ENCODE measurements around the gene UPF1.
"Not testable (repeated sequence)": the region's sequence is repeated elsewhere in the genome, so short reads cannot be mapped to it uniquely, and the experiment has no call there.

Gene UPF1

DNA sequence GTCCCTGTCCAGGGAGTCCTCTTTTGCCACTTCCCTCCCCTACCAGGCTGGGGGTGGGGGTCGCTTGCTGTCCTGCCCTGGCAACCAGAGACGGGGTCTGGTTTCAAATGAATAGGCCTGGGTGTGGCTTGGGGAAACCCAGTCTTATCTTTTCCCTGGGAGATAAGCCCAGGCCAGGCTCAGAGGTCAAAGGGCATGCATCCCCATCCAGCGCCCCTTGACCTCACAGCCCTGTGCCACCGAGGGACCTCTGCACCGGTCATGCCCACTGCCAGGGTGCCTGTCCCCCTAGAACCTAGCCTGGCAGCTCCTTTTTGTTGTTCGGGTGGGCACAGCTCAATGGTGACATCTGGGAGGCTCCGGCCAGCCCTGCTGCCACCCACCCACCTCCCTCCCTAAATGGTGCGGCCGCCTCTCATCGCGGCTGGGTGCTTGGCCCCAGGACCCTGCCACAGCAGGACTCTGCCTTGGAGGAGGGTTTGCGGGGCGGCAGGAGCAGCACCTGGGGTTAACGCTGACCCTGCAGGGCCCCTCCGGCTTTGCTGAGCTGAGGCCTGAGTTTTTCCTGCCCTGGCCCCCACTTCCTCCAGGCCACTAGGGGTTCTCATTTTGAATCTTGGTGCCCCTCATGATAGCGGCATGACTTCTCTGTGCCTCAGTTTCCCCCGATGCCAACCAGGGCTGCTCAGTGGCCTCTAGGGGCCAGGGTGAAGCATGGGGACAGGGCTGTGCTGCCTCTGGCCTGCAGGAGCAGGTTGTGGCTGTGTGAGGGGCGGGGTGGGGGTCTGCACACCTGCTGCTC, 67.0 kb downstream of the UPF1 start:
- DNase-seq (ENCODE audit: low read depth in 2 of 2), result no peak

DNA sequence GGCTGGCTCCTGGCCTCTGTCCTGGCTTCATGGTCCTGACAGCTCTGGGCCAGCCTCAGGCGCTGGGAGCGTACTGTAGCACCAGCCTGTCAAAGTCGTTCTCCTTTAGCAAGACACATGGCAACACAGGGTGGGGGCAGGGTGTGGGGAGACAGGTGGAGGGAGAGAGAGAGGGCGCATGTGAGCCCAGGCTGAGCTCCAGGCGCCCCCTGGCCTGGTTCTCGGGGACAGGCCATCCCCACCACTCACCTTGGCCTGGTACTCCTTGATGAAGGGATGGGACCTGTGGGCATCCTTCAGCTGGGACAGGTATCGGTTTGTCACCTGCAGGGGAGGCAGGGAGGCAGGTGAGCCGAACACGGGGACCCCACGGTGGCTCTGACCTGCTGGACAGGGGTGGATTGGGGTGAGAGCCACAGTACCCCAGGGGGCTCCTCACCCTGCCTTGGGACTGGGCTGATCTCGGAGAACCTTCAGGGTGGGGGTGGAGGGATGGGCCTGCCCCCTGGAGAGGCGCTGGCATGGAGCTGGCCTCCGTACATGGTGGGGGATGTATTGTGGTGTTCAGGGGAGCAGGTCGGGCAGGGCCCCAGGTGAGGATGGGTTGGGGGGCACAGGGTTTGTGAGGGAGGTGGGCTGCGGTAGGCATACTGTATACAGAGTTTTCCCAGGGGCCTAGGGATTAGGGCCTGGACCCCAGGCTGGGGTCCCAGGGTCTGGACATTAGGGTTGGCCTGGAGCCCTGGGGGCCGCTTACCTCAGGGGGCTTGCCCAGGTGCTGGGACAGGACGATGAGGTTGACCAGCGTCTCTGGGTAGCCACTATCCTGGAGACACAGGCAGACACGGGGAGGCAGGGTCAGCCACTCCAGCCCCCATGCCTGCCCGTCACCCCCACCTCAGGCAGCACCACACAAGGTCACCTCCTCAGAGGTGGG, 68.1 kb downstream of the UPF1 start:
- no peak for DNase-seq (ENCODE audit: low read depth in 2 of 2)

- DNase-seq (ENCODE audit: low read depth in 2 of 2), result no peak
Measured at GRCh38 chr19:18900700-18901481, 69.1 kb downstream of the UPF1 start.

GRCh38 chr19:18901491-18901890, 69.7 kb downstream of the UPF1 start:
- no peak for DNase-seq (ENCODE audit: low read depth in 2 of 2)

DNA sequence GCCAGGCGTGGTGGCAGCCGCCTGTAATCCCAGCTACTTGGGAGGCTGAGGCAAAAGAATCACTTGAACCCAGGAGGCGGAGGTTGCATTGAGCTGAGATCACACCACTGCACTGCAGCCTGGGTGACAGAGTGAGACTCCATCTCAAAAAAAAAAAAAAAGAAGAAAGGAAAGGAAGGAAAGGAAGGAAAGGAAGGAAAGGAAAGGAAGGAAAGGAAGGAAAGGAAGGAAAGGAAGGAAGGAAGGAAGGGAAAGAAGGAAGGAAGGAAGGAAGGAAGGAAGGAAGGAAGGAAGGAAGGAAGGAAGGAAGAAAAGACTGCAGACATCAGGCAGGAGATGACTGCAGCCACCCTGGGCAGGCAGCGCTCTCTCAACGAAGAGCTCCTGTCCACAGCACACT, 70.8 kb downstream of the UPF1 start:
- not testable (repeated sequence) for DNase-seq (ENCODE audit: low read depth in 2 of 2)

GRCh38 chr19:18903156-18904037, 71.6 kb downstream of the UPF1 start:
- no peak for DNase-seq (ENCODE audit: low read depth in 2 of 2)

- no peak for DNase-seq (ENCODE audit: low read depth in 2 of 2)
Measured at GRCh38 chr19:18904334-18905057, 72.7 kb downstream of the UPF1 start.

GRCh38 chr19:18905058-18905456, 73.3 kb downstream of the UPF1 start:
- DNase-seq (ENCODE audit: low read depth in 2 of 2), result no peak

- DNase-seq (ENCODE audit: low read depth in 2 of 2), result no peak
Measured at GRCh38 chr19:18905513-18906236, 73.9 kb downstream of the UPF1 start.

GRCh38 chr19:18906605-18907519, 75.1 kb downstream of the UPF1 start:
- no peak for DNase-seq (ENCODE audit: low read depth in 2 of 2)

DNA sequence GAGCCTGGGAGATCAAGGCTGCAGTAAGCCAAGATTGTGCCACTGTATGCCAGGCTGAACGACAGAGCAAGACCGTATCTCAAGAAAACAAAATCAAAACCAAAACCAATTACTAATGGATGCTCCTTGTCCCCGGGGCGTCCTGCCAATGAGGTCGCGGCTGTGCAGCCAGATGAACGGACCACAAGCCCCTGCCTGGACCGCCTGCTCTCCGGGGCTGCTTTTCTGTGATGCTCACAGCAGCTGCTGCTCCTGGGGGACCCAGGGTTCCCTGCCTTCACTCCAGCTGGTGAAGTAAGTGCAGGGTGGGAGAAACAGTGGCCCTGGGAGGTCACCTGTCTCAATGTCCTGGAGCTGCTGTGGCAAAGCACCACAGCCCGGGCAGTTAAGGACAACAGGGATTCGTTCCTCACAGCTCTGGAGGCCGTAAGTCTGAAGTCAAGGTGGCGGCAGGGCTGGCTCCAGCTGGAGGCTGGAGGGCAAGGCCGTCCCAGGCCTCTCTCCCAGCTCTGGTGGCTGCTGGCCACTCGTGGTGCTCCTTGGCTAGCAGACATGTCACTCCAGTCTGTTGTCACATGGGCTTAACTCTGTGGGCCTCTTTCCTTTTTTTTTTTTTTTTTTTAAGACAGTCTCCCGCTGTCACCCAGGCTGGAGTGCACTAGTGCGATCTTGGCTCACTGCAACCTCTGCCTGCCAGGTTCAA, 77.3 kb downstream of the UPF1 start:
- no peak for DNase-seq (ENCODE audit: low read depth in 2 of 2)

GRCh38 chr19:18910010-18910409, 78.3 kb downstream of the UPF1 start:
- DNase-seq (ENCODE audit: low read depth in 2 of 2), result no peak

DNA sequence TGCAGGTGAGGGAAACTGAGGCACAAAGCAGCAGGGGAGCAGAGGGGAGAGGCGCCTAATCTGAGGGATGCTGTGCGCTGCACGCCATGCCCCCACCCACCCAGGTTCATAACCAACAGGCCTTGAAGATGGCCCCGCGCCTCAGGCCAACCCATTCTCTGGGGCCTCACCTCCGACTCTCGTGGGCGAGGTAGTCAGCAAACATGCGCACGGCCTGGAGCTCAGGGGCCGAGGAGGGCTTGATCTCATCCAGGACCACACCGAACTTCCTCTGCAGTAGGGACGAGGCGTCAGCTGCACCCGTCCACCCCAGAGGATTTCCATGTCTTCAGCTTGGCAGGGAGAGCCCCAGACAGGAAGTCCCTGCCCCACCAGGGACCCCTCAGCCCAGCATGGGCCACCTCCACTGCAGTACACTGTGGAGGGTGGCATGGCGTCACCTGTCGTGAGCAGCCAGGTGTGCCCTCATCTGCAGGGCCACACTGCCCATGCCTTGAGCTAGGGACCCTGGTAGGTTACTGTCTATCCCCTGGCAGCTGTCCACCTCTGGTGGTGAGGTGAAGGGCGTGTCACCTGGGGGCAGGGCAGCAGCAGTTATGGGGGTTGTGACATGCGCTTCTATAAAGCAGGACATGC, 79.2 kb downstream of the UPF1 start:
- no peak for DNase-seq (ENCODE audit: low read depth in 2 of 2)

GRCh38 chr19:18912933-18913332, 81.2 kb downstream of the UPF1 start:
- DNase-seq (ENCODE audit: low read depth in 2 of 2), result no peak

DNA sequence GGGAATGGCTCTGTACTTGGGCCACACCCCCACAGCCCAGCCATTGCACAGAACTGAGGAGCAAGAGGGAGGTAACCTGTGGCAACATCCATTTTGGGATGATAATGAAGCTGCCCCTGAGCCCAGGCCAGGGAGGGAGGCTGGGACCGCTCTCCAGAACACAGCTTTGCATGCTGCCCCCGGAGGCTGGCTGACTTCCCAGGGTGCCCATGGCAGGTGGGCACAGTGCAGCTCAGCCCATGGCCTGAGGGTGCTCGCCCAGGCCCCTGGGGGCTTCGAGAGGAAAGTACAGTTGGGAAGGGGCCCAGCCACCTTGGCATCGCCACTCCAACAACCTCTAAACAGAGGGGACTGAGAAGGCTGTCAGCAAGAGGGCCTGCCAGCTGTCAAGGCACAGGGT, 81.7 kb downstream of the UPF1 start:
- DNase-seq (ENCODE audit: low read depth in 2 of 2), result no peak

GRCh38 chr19:18915639-18916038, 83.9 kb downstream of the UPF1 start:
- DNase-seq (ENCODE audit: low read depth in 2 of 2), result no peak

GRCh38 chr19:18917593-18917992, 85.8 kb downstream of the UPF1 start:
- DNase-seq (ENCODE audit: low read depth in 2 of 2), result not testable (repeated sequence)

All from stimulated activated CD8-positive, alpha-beta memory T cell treated with anti-CD3 and anti-CD28 coated beads, Interleukin-15, amount 100 ng/mL, for 4 hours (primary cell).